HG03103 (cell line): Measurements from ENCODE around the gene SGMS1.
"Not testable (repeated sequence)": the region's sequence is repeated elsewhere in the genome, so short reads cannot be mapped to it uniquely, and the experiment has no call there.

ENCODE experiments used
- ATAC-seq: cut with Tn5 transposase; IDR thresholded peaks from one replicate; pipeline ENCODE4 v1.9.1; 2021; ENCODE audit warnings: low read depth; ENCODE audit not compliant: unreplicated experiment

SGMS1 gene

DNA sequence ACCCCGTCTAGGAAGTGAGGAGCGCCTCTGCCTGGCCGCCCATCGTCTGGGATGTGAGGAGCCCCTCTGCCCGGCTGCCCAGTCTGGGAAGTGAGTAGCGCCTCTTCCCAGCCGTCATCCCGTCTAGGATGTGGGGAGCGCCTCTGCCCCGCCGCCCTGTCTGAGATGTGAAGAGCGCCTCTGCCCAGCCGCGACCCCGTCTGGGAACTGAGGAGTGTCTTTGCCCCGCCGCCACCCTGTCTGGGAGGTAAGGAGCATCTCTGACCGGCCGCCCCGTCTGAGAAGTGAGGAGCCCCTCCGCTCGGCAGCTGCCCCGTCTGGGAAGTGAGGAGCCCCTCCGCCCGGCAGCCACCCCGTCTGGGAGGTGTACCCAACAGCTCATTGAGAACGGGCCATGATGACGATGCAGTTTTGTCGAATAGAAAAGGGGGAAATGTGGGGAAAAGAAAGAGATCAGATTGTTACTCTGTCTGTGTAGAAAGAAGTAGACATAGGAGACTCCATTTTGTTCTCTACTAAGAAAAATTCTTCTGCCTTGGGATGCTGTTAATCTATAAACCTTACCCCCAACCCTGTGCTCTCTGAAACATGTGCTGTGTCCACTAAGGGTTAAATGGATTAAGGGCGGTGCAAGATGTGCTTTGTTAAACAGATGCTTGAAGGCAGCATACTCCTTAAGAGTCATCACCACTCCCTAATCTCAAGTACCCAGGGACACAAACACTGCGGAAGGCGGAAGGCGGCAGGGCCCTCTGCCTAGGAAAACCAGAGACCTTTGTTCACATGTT is 267.9 kb downstream of the SGMS1 start:
- ATAC-seq: not testable (repeated sequence)

DNA sequence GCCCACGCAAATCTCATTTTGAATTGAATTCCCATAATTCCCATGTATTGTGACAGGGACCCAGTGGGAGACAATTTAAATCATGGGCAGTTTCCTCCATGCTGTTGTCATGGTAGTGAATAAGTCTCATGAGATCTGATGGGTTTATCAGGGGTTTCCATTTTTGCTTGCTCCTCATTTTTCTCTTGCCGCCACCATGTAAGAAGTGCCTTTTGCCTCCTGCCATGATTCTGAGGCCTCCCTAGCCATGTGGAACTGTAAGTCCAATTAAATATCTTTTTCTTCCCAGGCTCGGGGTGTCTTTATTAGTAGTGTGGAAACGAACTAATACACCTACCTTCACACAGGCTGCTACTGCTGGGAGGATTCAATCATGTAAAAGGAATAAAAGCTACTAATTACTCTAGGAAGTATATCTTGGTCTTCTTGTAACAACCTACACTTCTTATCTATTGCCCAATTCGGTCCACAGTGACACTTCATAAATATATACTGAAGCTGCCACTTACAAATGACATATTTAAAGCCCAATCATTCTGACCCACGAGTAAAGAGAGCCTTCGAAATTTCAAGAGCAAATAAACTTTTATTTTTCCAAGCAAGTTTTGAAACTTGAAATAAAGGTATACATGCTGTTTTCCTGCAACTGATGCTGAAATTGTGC is 272.1 kb downstream of the SGMS1 start:
- ATAC-seq: no peak

DNA sequence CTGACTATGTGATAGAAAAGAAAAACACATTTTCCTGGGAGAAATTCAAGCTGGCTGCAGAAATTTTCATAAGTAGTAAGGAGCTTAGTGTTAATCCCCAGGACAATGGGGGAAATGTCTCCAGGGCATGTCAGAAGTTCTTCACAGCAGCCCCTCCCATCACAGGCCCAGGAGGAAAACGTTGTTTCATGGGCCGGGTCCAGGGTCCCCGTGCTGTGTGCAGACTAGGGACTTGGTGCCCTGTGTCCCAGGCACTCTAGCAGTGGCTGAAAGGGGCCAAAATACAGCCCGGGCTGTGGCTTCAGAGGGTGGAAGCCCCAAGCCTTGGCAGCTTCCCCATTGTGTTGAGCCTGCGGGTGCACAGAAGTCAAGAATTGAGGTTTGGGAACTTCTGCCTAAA is 273.4 kb downstream of the SGMS1 start:
- ATAC-seq: no peak

DNA sequence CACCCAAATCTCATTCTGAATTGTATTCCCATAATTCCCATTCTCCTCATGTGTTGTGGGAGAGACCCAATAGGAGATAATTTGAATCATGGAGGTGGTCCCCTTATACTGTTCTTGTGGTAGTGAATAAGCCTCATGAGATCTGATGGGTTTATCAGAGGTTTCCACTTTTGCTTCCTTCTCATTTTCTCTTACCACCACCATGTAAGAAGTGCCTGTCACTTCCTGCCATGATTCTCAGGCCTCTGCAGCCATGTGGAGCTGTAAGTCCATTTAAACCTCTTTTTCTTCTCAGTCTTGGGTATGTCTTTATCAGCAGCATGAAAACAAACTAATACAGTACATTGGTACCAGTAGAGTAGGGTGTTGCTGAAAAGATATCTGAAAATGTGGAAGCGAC is 274.2 kb downstream of the SGMS1 start:
- no peak for ATAC-seq

DNA sequence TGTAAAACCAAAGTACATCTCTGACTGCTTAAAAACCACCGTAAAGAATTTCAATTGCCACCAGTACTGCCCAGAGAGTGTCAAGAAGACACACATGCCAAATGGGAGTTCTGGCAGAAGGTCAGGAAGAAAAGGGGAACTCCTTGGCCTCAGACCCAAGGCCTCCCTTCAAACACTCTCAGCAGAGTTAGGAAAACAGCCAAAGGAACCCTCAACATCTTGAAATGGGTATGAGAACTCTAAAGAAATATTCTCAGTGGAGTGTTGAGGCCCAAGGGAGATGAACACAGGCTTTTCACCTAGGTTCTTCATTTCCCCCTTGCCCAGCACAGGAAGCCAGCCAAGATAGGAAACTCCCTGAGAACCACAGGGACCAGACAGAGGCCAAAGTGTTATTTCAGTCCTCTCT is 276.4 kb downstream of the SGMS1 start:
- peak; percentile 79 for ATAC-seq

DNA sequence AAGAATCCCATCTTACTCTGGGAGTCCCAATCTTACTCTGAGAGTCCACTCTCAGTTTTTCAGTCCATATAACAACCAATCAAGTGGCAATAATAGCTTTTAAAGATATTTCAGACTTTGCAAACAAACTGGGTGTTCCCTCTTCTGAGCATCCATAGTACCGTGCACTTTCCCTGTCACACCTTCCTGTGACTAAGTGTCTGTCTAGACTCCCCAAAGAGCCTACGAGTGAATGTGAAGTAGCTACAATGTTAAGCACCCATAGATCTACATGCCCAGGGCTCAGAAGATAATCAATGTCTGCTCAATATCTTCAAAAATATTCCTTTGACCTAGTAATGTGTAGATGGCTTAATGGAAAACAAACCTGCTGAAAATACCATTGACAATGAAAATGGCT is 276.8 kb downstream of the SGMS1 start:
- no peak for ATAC-seq

DNA sequence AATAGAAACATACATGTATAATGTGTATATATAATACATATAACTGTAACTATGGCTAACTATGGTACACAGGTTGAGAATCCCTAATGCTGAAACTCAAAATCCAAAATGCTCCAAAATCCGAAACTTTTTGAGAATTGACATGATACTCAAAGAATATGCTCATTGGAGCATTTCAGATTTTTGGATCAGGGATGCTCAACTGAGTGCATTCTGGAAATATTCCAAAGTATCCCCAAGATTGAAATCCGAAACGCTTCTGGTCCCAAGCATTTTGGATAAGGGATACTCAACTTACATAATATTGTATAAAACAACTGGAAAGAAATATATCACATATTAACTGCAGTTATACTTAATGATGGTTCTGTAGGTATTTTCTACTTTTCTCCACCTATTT is 278.2 kb downstream of the SGMS1 start:
- no peak for ATAC-seq

DNA sequence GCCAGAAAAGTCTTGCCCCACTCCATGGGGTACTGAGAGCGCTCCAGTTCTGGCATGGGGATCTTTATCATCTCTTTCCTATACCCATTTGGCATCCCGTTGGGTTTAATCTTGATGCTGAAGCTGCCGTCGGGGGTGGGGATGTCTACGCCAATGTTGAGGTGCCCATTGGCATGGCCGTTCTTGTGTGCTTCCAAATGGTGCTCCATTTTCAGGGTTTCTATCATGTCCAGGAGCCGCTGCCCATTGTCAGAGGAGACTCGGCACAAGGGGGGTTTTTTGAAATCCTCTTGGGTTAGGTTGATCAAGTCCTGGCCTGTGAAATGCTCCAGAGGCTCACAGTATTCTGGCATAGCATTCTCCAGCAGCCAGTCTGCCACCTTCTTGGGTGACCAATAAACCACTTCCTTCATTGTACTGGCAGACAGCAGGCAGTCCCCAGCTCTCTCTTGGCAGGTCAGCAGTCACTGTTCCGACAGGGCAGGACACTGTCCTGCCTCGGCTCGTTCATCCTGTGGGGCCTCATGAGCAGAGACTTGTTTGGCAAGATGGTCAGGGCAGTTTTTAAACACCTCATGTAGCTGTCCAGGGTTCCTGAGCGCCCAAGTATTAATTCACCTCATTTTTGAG is 279.9 kb downstream of the SGMS1 start:
- ATAC-seq: no peak

DNA sequence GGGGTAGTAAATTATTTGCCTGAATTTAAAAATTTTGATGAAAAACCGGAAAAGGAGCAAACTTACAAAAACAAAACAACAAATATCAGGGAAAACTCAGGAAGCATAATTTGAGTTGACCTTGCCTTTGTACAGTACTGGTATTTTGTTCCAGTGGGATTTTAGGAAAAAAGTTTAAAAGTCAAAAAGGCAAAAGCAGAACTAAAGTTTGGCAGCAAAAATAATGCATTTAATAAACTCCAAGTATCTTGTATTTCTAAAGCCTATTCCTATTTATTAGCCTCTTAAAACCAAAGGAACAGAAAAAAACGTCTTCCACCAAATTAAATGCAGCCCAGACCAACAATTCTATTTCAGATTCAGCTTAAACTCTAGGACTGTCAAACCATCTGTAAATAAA is 281.8 kb downstream of the SGMS1 start:
- no peak for ATAC-seq

DNA sequence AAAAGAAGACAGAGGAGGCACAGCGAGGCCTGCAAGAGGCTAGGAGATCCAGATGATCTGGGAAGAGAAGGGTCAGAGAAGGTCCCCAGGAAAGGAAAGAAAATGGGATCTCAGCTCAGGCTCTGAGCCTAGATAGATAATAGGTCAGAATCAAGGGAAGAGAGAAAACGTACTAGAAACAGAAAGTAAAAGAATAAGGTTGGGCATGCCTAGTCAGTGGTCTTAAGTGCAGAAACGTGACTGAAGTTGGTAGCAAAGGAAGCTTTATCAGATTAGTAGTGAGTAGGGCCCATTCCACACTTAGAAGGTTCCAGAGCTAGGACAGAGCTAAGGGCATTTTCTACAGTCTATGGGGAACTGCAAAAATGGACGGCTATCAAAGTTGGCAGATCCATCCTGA is 287.6 kb downstream of the SGMS1 start:
- no peak for ATAC-seq

DNA sequence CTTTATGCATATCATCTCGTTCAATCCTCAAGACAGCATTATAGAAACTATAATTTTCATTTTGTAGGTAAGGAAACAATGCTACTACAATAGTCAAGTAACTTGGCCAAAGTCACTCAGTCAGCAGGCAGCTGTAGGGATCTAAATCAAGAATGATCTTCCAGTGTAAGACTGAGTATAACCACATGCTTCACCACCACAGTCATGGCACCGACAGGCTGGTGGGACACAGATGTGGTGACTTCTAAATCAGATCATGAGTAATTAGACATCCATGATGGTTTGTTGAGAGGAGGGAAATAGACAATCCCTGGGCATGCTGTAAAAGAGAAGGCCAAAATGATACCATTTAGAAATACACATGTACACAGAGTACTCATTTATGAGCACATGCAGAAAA is 288.4 kb downstream of the SGMS1 start:
- ATAC-seq: no peak

DNA sequence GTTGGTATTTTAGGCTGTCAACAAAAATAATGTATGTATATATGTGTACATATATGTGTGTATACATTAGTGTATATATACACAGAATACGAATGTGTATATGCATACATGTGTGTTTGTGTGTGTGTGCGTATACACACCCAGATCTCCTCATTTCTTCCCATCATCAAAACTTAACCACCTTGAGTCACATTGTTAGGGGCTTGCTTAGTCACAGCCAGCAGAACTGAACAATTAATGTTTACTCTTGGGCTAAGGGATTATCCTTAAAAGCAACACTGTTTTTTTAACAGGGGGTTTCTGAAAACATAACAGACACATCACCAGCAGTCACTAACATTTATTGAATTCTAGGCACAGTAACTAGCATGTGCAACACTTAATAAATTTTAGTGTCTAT is 289.5 kb downstream of the SGMS1 start:
- ATAC-seq: no peak

DNA sequence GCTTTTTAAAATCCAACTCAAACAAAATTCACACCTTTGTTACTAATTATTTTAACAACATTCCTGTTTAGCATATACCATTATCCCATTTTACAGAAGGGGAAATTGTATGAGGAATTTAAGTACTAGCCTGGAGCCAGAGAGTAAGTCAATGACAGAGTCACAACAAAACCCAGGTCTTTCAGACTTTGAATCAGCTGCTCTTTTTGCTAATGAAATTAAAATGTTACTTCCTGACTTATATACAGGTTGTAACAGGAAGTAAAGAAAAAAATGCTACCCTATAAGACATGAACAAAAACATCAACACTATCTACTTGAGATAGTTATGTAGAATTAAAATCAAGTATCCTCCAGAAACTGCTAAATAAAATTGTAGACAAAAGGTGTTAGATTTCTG is 289.9 kb downstream of the SGMS1 start:
- ATAC-seq: no peak

DNA sequence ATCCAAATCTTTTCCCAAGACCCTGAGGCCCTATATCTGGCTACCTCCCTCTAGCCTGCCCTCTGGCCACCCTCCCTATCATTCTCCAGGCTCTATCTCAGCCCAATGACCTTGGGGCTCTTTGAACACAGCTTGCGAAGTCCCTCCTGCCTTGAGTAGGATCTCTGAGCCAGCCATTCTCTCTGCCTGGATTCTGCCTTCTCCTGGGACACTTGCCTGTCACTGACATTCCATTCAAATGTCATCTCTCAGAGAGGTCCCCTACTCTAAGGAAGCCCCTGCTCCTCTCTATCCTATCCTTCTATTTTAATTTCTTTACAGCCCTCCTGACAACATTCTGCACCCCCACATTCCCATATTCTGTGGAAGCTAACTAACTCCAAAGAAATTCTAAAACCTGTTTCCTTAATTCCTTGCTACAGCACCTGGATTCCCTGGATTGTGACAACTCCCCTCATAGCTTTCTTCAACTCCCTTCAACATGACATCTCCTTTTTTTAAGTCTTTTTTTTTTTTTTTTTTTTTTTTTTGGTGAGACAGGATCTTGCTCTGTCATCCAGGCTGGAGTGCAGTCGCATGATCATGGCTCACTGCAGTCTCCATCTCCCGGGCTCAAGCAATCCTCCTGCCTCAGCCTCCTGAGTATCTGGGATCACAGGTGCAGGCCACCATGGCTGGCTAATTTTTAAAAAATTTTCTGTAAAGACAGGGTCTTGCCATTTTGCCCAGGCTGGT is 291.5 kb downstream of the SGMS1 start:
- ATAC-seq: no peak

DNA sequence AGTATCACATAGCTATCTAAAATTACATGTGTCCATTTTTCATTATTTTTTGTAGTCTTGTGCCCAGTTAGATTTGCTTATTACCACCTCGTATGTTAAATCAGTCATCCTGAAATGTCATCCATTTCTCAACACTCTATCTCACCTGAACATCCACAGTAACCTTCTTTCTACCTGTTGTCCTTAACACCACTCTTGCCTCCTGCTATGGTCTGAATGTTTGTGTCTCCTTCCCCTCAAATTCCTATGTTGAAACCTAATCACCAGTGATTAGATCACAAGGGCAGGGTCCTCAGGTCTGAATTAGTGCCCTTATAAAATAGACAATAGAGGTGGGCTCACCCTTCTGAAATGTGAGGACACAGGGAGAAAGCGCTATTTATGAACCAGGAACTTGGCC is 292.3 kb downstream of the SGMS1 start:
- ATAC-seq: no peak

DNA sequence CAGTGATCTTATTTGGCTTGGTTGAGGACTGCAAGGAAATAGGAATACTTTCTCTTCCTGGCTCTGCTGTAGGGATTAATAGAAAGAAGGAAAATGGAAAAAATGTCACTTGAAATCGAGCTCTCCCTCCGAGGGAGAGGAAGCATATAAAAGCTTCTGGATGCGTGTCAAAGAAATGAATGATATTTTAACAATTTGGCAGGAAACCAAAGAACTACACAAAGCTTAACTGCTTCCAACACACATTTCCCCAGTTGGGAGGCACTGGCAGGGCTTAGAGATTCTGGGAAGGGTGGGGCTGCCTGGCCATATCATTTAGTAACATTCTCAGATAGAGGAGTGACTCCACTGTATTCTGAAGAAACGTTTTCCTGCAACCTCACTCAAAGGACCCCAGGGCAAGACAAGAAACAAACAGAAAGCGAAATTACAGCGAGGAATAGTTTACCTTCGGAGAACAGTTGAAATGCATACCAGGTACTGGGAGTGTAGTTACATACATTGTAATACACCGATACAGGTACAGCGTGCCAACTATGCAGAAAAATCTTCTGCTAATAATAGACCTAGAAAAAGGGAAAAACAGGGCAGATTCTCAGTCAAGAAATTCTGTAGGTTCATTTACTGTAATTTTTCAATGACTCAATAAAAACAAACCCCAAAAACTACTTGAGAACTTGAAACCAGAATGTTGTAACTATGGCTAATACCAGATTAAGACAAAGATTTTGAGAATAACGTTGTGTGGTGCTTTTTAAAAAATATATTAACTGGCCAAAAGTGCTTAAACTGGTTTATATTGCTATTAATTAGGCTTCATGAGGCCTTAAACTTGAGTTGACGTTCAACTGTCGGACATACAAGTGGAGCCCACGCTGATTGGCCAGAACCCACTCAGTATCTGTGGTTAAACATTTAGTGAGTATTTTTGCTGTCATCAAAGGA is 296.7 kb downstream of the SGMS1 start:
- ATAC-seq: no peak

DNA sequence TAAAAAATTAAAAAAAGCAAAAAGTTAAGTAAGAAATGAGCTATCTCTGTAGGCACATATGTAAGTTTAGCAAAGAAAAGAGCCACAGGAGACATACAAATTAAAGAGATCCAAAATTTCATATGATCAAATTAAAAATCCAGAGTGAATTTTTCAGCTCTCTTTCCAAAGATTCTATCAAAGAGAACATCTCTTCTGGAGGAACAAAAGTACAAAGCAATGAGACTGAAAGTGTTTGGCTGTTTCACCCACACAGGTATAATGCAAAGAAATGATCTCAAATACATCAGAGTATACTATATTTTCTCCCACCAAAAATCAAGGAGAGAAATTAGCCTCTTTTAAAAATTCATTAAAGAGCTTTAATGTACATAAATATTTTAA is 297.6 kb downstream of the SGMS1 start:
- ATAC-seq: no peak

DNA sequence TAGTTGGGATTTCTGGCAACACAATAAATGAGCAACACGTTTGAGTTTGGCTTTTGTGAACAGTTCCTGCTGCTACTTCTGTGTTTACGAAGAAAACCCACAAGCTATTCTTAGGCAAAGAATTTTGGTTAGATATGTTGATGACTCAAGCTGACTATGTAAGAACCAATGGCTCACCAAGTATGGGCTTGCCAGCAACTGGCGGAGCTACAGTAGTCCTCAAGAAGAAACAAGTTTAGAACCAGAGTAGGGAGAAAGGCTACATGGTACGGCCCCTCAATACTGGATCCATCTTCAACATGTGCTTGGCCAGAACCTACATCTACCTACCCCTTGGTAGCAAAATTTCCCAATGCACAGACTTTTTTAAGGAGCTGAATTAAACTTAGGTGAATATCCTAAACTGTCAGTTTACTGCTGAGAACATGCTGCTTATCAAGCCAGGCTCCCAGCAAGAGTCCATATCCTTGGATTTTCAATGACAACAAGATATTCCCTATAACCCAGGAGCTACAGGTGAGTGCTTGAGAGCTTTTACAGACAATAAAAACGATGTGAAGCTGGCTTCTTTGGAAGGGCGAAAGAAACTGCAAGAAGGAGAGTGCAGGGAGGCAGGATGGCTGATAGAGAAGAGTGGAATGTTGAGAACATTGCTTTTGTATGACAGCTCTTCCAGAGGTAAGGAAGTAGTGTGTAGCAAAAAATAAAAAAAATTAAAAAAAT is 298.1 kb downstream of the SGMS1 start:
- peak; percentile 75 for ATAC-seq

DNA sequence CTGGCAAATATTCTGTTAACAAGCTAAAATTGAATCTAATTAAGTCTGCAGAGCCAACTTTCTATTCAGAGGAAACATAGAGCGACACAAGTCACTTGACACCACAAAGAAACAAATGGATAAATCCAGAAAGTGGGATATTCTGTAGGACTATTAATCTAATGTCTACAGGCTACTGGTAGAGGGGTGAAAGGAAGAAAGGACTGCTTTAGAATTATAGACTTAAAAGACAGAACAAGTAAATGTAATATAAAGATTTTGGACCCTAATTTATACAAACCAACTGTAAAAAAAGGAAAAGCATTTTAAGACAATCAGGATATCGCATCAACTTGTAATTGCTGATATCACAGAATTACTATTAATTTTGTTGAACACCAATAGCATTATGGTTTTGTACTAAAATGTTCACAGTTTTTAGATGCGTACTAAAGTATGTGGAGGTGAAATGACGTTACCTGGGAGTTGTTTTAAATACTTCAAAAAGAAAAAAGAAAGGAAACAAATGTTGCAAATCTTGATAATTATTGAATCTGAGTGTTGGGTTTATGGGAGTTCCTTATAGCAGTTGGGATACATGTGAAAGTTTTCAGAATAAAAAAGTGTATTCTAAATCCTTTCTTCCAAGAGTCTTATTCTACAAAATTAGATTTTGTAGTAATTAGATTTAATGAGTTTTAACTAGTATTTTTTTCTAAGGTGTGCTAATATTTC is 298.9 kb downstream of the SGMS1 start:
- ATAC-seq: no peak
